Measurements from ENCODE around the gene PRKCZ. TPM values are rescaled to one million over a fixed set of nuclear protein-coding genes. Genes with fewer than 3 reads are reported as not detected.

PRKCZ gene
- polyA plus RNA-seq, 1 of the 3 experiments (the other 2 are of a cell fraction), result 24.2 TPM

DNA sequence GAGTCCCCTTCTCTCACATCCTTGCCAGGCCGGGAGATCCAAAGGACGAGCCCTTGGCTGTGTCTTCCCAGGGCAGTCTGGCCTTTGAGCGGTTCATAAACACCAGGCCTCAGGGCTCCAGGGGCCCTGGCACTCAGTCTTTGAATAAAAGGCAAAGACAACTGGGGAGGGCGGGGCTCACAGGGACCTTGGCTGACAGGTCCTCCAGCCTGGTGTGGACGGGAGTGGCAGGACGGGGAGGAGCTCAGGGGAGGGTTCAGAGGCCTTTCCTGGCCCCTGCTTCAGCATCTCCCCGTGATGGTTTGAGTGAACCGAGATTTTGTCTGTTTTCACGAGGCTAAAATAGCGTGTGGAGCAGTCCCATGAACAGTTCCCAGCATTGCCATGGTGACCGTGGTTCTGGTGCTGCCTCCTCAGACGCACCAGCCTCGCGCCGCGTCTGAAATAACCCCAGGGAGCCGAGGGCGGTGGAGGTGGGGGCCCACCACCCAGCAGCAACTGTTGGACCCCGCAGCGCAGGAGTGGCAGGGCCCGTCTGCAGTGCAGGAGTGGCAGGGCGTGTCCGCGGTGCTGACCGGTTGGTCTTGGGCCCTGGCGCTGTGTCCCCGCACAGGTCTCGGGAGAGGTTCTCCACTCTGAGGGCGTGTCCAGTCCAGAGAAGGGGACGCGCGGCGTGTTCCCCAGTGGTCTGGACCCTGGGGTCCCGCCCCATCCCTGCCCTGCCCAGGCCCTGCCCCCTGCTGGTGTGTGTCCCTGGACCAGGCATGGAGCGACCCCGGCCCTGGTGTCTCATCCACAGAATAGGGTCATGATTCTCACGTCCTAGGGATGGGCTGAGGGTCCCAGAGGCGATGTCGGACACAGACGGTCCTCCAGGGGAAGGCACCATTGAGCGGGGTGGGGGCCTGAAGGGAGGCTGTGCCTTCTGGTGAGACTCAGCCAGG, 7.1 kb upstream of the PRKCZ start (continued):
- no peak for TF ChIP-seq RFX5 (IDR thresholded peaks at IDR 0.05; ENCODE audit: low read length)
- TF ChIP-seq NFIC (IDR thresholded peaks at IDR 0.05; ENCODE audit: borderline replicate concordance), result no peak
- no peak for TF ChIP-seq FOXJ3 (CRISPR knock-in tag; IDR thresholded peaks at IDR 0.05)
- TF ChIP-seq GATA2 (CRISPR knock-in tag; IDR thresholded peaks at IDR 0.05), result no peak
- no peak for TF ChIP-seq EP300 (IDR thresholded peaks at IDR 0.05; ENCODE audit: borderline replicate concordance in 1 of 2, low read depth in 1 of 2, low read length in 1 of 2)
- no peak for TF ChIP-seq YY1 (IDR thresholded peaks at IDR 0.05; ENCODE audit: low read depth)
- TF ChIP-seq, protein P1, sequence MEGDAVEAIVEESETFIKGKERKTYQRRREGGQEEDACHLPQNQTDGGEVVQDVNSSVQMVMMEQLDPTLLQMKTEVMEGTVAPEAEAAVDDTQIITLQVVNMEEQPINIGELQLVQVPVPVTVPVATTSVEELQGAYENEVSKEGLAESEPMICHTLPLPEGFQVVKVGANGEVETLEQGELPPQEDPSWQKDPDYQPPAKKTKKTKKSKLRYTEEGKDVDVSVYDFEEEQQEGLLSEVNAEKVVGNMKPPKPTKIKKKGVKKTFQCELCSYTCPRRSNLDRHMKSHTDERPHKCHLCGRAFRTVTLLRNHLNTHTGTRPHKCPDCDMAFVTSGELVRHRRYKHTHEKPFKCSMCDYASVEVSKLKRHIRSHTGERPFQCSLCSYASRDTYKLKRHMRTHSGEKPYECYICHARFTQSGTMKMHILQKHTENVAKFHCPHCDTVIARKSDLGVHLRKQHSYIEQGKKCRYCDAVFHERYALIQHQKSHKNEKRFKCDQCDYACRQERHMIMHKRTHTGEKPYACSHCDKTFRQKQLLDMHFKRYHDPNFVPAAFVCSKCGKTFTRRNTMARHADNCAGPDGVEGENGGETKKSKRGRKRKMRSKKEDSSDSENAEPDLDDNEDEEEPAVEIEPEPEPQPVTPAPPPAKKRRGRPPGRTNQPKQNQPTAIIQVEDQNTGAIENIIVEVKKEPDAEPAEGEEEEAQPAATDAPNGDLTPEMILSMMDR (IDR thresholded peaks at IDR 0.05), result no peak
- no peak for TF ChIP-seq MEF2A (IDR thresholded peaks at IDR 0.05; ENCODE audit: borderline replicate concordance, low read depth)
- no peak for TF ChIP-seq CHD2 (IDR thresholded peaks at IDR 0.05; ENCODE audit: low read length, partially characterized antibody)

DNA sequence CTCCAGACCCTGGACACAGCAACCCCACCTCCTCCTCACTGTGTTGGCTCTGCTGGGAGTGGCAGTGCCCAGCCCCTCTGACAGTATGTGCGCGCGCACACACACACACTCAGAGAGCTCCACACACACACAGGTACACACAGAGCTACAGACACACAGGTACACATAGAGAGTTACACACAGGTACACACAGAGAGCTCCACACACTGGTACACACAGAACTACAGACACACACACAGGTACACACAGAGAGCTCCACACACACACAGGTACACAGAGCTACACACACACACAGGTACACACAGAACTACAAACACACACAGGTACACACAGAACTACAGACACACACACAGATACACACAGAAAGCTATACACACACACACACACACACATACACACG, 6.3 kb upstream of the PRKCZ start:
- H3K9ac ChIP-seq, result no peak overlapping the region
- H3K9me2 ChIP-seq, result no peaks in the 10 kb centered on the region
- H3F3A ChIP-seq (replicated peaks; ENCODE audit: insufficient read depth), result no peaks in the 10 kb centered on the region
- H3K4me3 ChIP-seq (ENCODE audit: low read depth in 2 of 2, low read length in 1 of 2), result no peak overlapping the region
- no peak overlapping the region for H3K27ac ChIP-seq (ENCODE audit: low read depth in 2 of 2, low read length in 1 of 2)
- H3K27me3 ChIP-seq (ENCODE audit: insufficient read depth), result no peaks in the 10 kb centered on the region
- TF ChIP-seq CHD2 (IDR thresholded peaks at IDR 0.05; ENCODE audit: low read length, partially characterized antibody) (no peak), RFX5 (IDR thresholded peaks at IDR 0.05; ENCODE audit: low read length) (no peak), EZH2phosphoT487 (IDR thresholded peaks at IDR 0.05; ENCODE audit: borderline replicate concordance, low read depth) (no peak)
- WGBS (ENCODE audit: low lambda C conversion rate), result 98% methylated on average over 4 of the region's 4 CpGs
- H3K9me3 ChIP-seq, result no peaks in the 10 kb centered on the region
- POLR2A ChIA-PET, result interaction anchor here (0.5 to 1.5 kb wide), 3 partner anchors 83 to 221 kb away, joined by 4 to 6 read pairs (median 5); no protein-coding TSS in a partner anchor
- H3K4me2 ChIP-seq, result no peak overlapping the region
- CTCF ChIA-PET, result interaction anchor here (0.7 to 8.3 kb wide), 34 partner anchors 11 to 378 kb away, joined by 3 to 268 read pairs (median 8); partner anchors contain the start of genes CALML6, CFAP74 and GABRD
- H4K20me1 ChIP-seq (ENCODE audit: insufficient read depth), result no peaks in the 10 kb centered on the region
- H3K4me1 ChIP-seq (ENCODE audit: control insufficient read depth in 1 of 2, insufficient read depth in 2 of 2, low read depth in 1 of 2, low read length in 1 of 2), result no peaks in the 10 kb centered on the region; a peak in 1 of 4 replicates
- no peaks in the 10 kb centered on the region for H3K79me2 ChIP-seq (ENCODE audit: insufficient read depth)
- H3K36me3 ChIP-seq (replicated peaks in 1 of 2; ENCODE audit: control insufficient read depth in 1 of 2, insufficient read depth in 2 of 2, low read length in 1 of 2), result no peaks in the 10 kb centered on the region
- no peak overlapping the region for H2AFZ ChIP-seq (ENCODE audit: low read depth)
- no peak for DNase-seq

All from SK-N-SH (cell line).